ENCODE measurements around the gene NAV2.

DNA sequence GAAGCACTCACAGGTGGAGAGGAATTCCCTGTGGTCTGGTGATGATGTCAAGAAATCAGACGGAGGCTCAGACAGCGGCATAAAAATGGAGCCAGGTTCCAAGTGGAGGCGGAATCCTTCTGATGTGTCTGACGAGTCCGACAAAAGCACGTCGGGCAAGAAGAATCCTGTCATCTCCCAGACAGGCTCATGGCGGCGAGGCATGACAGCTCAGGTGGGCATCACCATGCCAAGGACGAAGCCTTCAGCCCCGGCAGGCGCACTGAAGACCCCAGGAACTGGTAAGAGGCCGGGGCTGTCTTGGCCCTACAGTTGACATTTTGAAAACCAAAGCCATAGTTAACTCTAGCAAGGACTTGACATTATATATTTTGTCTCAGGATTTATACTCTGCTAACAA, 331.4 kb downstream of the NAV2 start:
- no peak for TF ChIP-seq EZH2 (IDR thresholded peaks at IDR 0.05; ENCODE audit: low read length, missing control alignments)
- TF ChIP-seq, protein P1, sequence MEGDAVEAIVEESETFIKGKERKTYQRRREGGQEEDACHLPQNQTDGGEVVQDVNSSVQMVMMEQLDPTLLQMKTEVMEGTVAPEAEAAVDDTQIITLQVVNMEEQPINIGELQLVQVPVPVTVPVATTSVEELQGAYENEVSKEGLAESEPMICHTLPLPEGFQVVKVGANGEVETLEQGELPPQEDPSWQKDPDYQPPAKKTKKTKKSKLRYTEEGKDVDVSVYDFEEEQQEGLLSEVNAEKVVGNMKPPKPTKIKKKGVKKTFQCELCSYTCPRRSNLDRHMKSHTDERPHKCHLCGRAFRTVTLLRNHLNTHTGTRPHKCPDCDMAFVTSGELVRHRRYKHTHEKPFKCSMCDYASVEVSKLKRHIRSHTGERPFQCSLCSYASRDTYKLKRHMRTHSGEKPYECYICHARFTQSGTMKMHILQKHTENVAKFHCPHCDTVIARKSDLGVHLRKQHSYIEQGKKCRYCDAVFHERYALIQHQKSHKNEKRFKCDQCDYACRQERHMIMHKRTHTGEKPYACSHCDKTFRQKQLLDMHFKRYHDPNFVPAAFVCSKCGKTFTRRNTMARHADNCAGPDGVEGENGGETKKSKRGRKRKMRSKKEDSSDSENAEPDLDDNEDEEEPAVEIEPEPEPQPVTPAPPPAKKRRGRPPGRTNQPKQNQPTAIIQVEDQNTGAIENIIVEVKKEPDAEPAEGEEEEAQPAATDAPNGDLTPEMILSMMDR (conservative IDR thresholded peaks at IDR 0.05 in 1 of 2, IDR thresholded peaks at IDR 0.05 in 1 of 2; ENCODE audit: low read depth in 1 of 2, low read length in 2 of 2), result no peak
